Uterus (tissue), 4 donors: ENCODE results near the gene AHR. TPM values are rescaled to one million over a fixed set of nuclear protein-coding genes. Genes with fewer than 3 reads are reported as not detected.
"Not testable (repeated sequence)": the region's sequence is repeated elsewhere in the genome, so short reads cannot be mapped to it uniquely, and the experiment has no call there.

Experiments used
- DNase-seq, 2 donors: peaks; one replicate each; pipeline ENCODE4 v3.0.0-alpha.2; 2019 to 2020
- H3K27ac ChIP-seq, 2 donors: fragments of 200-600 bp; sonication (generic); 1 replicate in 1 of 2; 2 replicates in 1 of 2; pipeline ENCODE4 v1.5.1; 2016 to 2018
- H3K27me3 ChIP-seq, 2 donors: fragments of 200-600 bp; sonication (generic); one replicate each; pipeline ENCODE4 v1.5.1; 2018 to 2019; ENCODE audit warnings: control low read depth in 1 of 2
- H3K36me3 ChIP-seq, 2 donors: fragments of 200-600 bp; sonication (generic); one replicate each; pipeline ENCODE4 v1.5.1; 2019; ENCODE audit warnings: control low read depth in 1 of 2
- H3K4me1 ChIP-seq, 2 donors: fragments of 200-600 bp; sonication (generic); one replicate each; pipeline ENCODE4 v1.5.1; 2018 to 2019; ENCODE audit warnings: control low read depth in 1 of 2
- H3K4me3 ChIP-seq, 2 donors: fragments of 200-600 bp; sonication (generic); 1 replicate in 1 of 2; 2 replicates in 1 of 2; pipeline ENCODE4 v1.5.1; 2018 to 2019; ENCODE audit warnings: mild to moderate bottlenecking in 1 of 2
- H3K9me3 ChIP-seq, 2 donors: fragments of 200-600 bp; sonication (generic); one replicate each; pipeline ENCODE4 v1.5.1; 2019; ENCODE audit warnings: control low read depth in 1 of 2
- CTCF ChIP-seq, 4 experiments: fragments of 200-600 bp in 2 of 4; fragments of 450-650 bp in 2 of 4; sonication (generic) in 2 of 4; IDR thresholded peaks; one replicate each; pipeline ENCODE4 v1.5.1; 2016 to 2019; ENCODE audit warnings: antibody characterized with exemption in 4 of 4, mild to moderate bottlenecking in 2 of 4, moderate library complexity in 1 of 4
- POLR2A ChIP-seq, 2 donors: fragments of 450-650 bp; IDR thresholded peaks; one replicate each; pipeline ENCODE4 v1.6.1; 2016; ENCODE audit warnings: antibody characterized with exemption in 2 of 2, mild to moderate bottlenecking in 1 of 2, moderate library complexity in 1 of 2
- intact Hi-C: fragments of 100-400 bp; cut with DNase I; formaldehyde crosslinking; loops from one replicate; pipeline ENCODE4 v1.15.1; 2023; ENCODE audit warnings: low total_unique reads
- small RNA-seq: library from RNA; depleted of rRNA; stranded (forward); fragments of <200 nt; gene quantifications from one replicate; pipeline ENCODE3, GENCODE V24; 2016
- total RNA-seq, 4 donors: library from RNA; depleted of rRNA in 3 of 4; stranded (reverse); fragments of >200 nt in 3 of 4; gene quantifications; one replicate each; pipeline versions ENCODE4 v1.1.0 to v1.2.4, GENCODE V29; 2014 to 2023
- donor health status: DM: yes; HTN: yes; CAD: no.

Gene AHR
- total RNA-seq, 4 donors from 2014 or later: 43.7 to 160 (median 91.5) TPM

GRCh38 chr7:17391366-17391765 is 92.9 kb downstream of the AHR start:
- Histone ChIP-seq H3K36me3 (no peaks in the 10 kb centered on the region), H3K4me3 (no peak overlapping the region), H3K27me3 (no peaks in the 10 kb centered on the region), H3K9me3 (no peaks in the 10 kb centered on the region), H3K4me1 (no peaks in the 10 kb centered on the region), H3K27ac (no peak overlapping the region)
- intact Hi-C loops: no loop called here
- no peak for DNase-seq
- TF ChIP-seq CTCF (IDR thresholded peaks at IDR 0.05) (no peak), POLR2A (IDR thresholded peaks at IDR 0.05) (no peak)

GRCh38 chr7:17392846-17393245 is 94.4 kb downstream of the AHR start:
- Histone ChIP-seq H3K4me1 (no peaks in the 10 kb centered on the region), H3K4me3 (no peak overlapping the region), H3K27ac (no peak overlapping the region), H3K9me3 (no peaks in the 10 kb centered on the region), H3K36me3 (no peaks in the 10 kb centered on the region), H3K27me3 (no peaks in the 10 kb centered on the region)
- TF ChIP-seq CTCF (IDR thresholded peaks at IDR 0.05) (no peak), POLR2A (IDR thresholded peaks at IDR 0.05) (no peak)
- intact Hi-C loops: no loop called here
- no peak for DNase-seq

- H3K4me3 ChIP-seq, H3K36me3 ChIP-seq, H3K9me3 ChIP-seq, H3K4me1 ChIP-seq, H3K27ac ChIP-seq, intact Hi-C loops, H3K27me3 ChIP-seq, DNase-seq: not testable (repeated sequence)
Observed at GRCh38 chr7:17394563-17394962, 96.1 kb downstream of the AHR start.

Small RNA genes within 50 kb of the gene (small RNA-seq; reads per million reads assigned to genes)
- gene RF00092: not detected
